Measurements from ENCODE around the gene NFATC2. TPM values are rescaled to one million over a fixed set of nuclear protein-coding genes. Genes with fewer than 3 reads are reported as not detected.

Gene NFATC2
- total and polyA plus RNA-seq, 12 donors, result 0.61 to 7.7 (median 4.0) TPM

GRCh38 chr20:51341581-51341980 is 200.9 kb downstream of the NFATC2 start:
- intact Hi-C loops (cut with DNase I), result no loop called here
- no peak overlapping the region for H3K4me3 ChIP-seq
- TF ChIP-seq CTCF (IDR thresholded peaks at IDR 0.05) (no peak), POLR2A (IDR thresholded peaks at IDR 0.05) (no peak)
- H3K27me3 ChIP-seq, result no peaks in the 10 kb centered on the region
- H3K9me3 ChIP-seq (replicated peaks in 1 of 3), result no peaks in the 10 kb centered on the region
- WGBS, 4 donors, result 45 to 57% (median 53%) methylated on average over 3 of the region's 3 CpGs
- no peak overlapping the region for H3K27ac ChIP-seq
- H3K4me1 ChIP-seq (replicated peaks in 1 of 2), result no peaks in the 10 kb centered on the region
- no peaks in the 10 kb centered on the region for H3K36me3 ChIP-seq (replicated peaks in 1 of 2)
- no peak for DNase-seq

- TF ChIP-seq CTCF (IDR thresholded peaks at IDR 0.05) (no peak), POLR2A (IDR thresholded peaks at IDR 0.05) (no peak)
- H3K4me1 ChIP-seq (replicated peaks in 1 of 2), result no peaks in the 10 kb centered on the region
- H3K9me3 ChIP-seq (replicated peaks in 1 of 3), result no peaks in the 10 kb centered on the region
- intact Hi-C loops (cut with DNase I), result no loop called here
- no peaks in the 10 kb centered on the region for H3K27me3 ChIP-seq
- H3K4me3 ChIP-seq, result no peak overlapping the region
- H3K36me3 ChIP-seq (replicated peaks in 1 of 2), result no peaks in the 10 kb centered on the region
- no peak for DNase-seq
- no peak overlapping the region for H3K27ac ChIP-seq
Observed at GRCh38 chr20:51340451-51340840, 202.1 kb downstream of the NFATC2 start.

- intact Hi-C loops (cut with DNase I), result no loop called here
- no peak overlapping the region for H3K4me3 ChIP-seq
- H3K4me1 ChIP-seq (replicated peaks in 1 of 2), result no peaks in the 10 kb centered on the region
- H3K36me3 ChIP-seq (replicated peaks in 1 of 2), result no peaks in the 10 kb centered on the region
- no peak for DNase-seq
- H3K27ac ChIP-seq, result no peak overlapping the region
- WGBS, 4 donors, result 50 to 65% (median 54%) methylated on average over 2 of the region's 2 CpGs
- no peaks in the 10 kb centered on the region for H3K27me3 ChIP-seq
- no peaks in the 10 kb centered on the region for H3K9me3 ChIP-seq (replicated peaks in 1 of 3)
- no peak for TF ChIP-seq CTCF (IDR thresholded peaks at IDR 0.05)
- TF ChIP-seq POLR2A (IDR thresholded peaks at IDR 0.05), result no peak
Observed at GRCh38 chr20:51339721-51340450, 202.6 kb downstream of the NFATC2 start.

- intact Hi-C loops (cut with DNase I), result no loop called here
- Histone ChIP-seq H3K36me3 (replicated peaks in 1 of 2) (no peaks in the 10 kb centered on the region), H3K9me3 (replicated peaks in 1 of 3) (no peaks in the 10 kb centered on the region), H3K4me3 (no peak overlapping the region), H3K27me3 (no peaks in the 10 kb centered on the region), H3K4me1 (replicated peaks in 1 of 2) (no peaks in the 10 kb centered on the region), H3K27ac (no peak overlapping the region)
- WGBS, 4 donors, result 84 to 90% (median 88%) methylated on average over 5 of the region's 5 CpGs
- no peak for TF ChIP-seq POLR2A (IDR thresholded peaks at IDR 0.05)
- TF ChIP-seq CTCF (IDR thresholded peaks at IDR 0.05), result no peak
- DNase-seq, result no peak
Observed at GRCh38 chr20:51338692-51339440, 203.7 kb downstream of the NFATC2 start.
